ACC112 (cell line): ENCODE measurements around the gene FBXO8.
"Not testable (repeated sequence)": the region's sequence is repeated elsewhere in the genome, so short reads cannot be mapped to it uniquely, and the experiment has no call there.

Experiments
- H2AFZ ChIP-seq: fragments of 200-600 bp; sonication (generic); one replicate; pipeline ENCODE4 v1.6.0; 2017; ENCODE audit warnings: antibody characterized with exemption, low read length; ENCODE audit not compliant: unreplicated experiment
- H3K27ac ChIP-seq: fragments of 200-600 bp; sonication (generic); 2 replicates; pipeline ENCODE4 v1.5.1; 2014; ENCODE audit warnings: low read depth, mild to moderate bottlenecking, antibody characterized with exemption, low read length, moderate library complexity
- H3K27me3 ChIP-seq: fragments of 200-600 bp; sonication (generic); 2 replicates; pipeline ENCODE4 v1.6.1; 2014; ENCODE audit warnings: mild to moderate bottlenecking, antibody characterized with exemption, low read length, moderate library complexity, mixed read lengths; ENCODE audit not compliant: insufficient read depth
- H3K36me3 ChIP-seq: fragments of 200-600 bp; sonication (generic); 2 replicates; pipeline ENCODE4 v1.6.1; 2016; ENCODE audit warnings: mild to moderate bottlenecking, antibody characterized with exemption, low read length, moderate library complexity, mixed read lengths; ENCODE audit not compliant: insufficient read depth
- H3K4me1 ChIP-seq: fragments of 200-600 bp; sonication (generic); one replicate; pipeline ENCODE4 v1.6.1; 2016; ENCODE audit warnings: low read length, mixed read lengths; ENCODE audit not compliant: insufficient read depth, unreplicated experiment, control insufficient read depth
- H3K4me3 ChIP-seq: fragments of 200-600 bp; sonication (generic); 2 replicates; pipeline ENCODE4 v1.5.1; 2014; ENCODE audit warnings: mild to moderate bottlenecking, low read depth, low read length
- H3K79me2 ChIP-seq: fragments of 200-600 bp; sonication (generic); one replicate; pipeline ENCODE4 v1.6.0; 2016; ENCODE audit warnings: low read length; ENCODE audit not compliant: control insufficient read depth, unreplicated experiment, insufficient read depth

FBXO8 gene

GRCh38 chr4:174314770-174315169 lies 31.3 kb upstream of the FBXO8 start:
- Histone ChIP-seq H2AFZ (no peak overlapping the region), H3K27me3 (no peaks in the 10 kb centered on the region), H3K79me2 (no peaks in the 10 kb centered on the region), H3K36me3 (peaks cover 3% of the 10 kb centered on the region; the same call in 1 of the 2 replicates), H3K4me3 (no peak overlapping the region), H3K4me1 (peaks cover 25% of the 10 kb centered on the region), H3K27ac (no peak overlapping the region)

- H3K27me3 ChIP-seq: no peaks in the 10 kb centered on the region
- peaks cover 25% of the 10 kb centered on the region for H3K4me1 ChIP-seq
- H3K27ac ChIP-seq: no peak overlapping the region
- no peaks in the 10 kb centered on the region for H3K79me2 ChIP-seq
- no peak overlapping the region for H3K4me3 ChIP-seq
- peaks cover 3% of the 10 kb centered on the region; the same call in 1 of the 2 replicates for H3K36me3 ChIP-seq
- no peak overlapping the region for H2AFZ ChIP-seq
These were observed 30.8 kb upstream of the FBXO8 start for GRCh38 chr4:174314274-174314673.

- Histone ChIP-seq H3K79me2 (no peaks in the 10 kb centered on the region), H3K4me1 (peaks cover 19% of the 10 kb centered on the region), H3K27me3 (no peaks in the 10 kb centered on the region), H2AFZ (no peak overlapping the region), H3K36me3 (no peaks in the 10 kb centered on the region; the same call in 1 of the 2 replicates), H3K27ac (no peak overlapping the region), H3K4me3 (no peak overlapping the region)
These were observed 29.5 kb upstream of the FBXO8 start for GRCh38 chr4:174312993-174313392.

- Histone ChIP-seq H2AFZ (no peak overlapping the region), H3K4me3 (no peak overlapping the region), H3K4me1 (no peaks in the 10 kb centered on the region), H3K79me2 (no peaks in the 10 kb centered on the region), H3K27ac (no peak overlapping the region), H3K36me3 (peaks cover 14% of the 10 kb centered on the region), H3K27me3 (no peaks in the 10 kb centered on the region)
These were observed 24.2 kb upstream of the FBXO8 start for GRCh38 chr4:174307694-174308093.

GRCh38 chr4:174305961-174306360 lies 22.5 kb upstream of the FBXO8 start:
- H3K36me3 ChIP-seq: peaks cover 19% of the 10 kb centered on the region
- H3K79me2 ChIP-seq: no peaks in the 10 kb centered on the region
- H3K4me1 ChIP-seq: no peaks in the 10 kb centered on the region
- no peak overlapping the region for H3K27ac ChIP-seq
- no peak overlapping the region for H3K4me3 ChIP-seq
- H3K27me3 ChIP-seq: no peaks in the 10 kb centered on the region
- H2AFZ ChIP-seq: no peak overlapping the region

- no peaks in the 10 kb centered on the region for H3K27me3 ChIP-seq
- peaks cover 26% of the 10 kb centered on the region for H3K36me3 ChIP-seq
- no peaks in the 10 kb centered on the region for H3K4me1 ChIP-seq
- no peak overlapping the region for H2AFZ ChIP-seq
- no peak overlapping the region for H3K27ac ChIP-seq
- no peak overlapping the region for H3K4me3 ChIP-seq
- H3K79me2 ChIP-seq: no peaks in the 10 kb centered on the region
These were observed 21.2 kb upstream of the FBXO8 start for GRCh38 chr4:174304664-174305063.

- H3K4me3 ChIP-seq: no peak overlapping the region
- H3K36me3 ChIP-seq: peaks cover 29% of the 10 kb centered on the region
- H3K27ac ChIP-seq: no peak overlapping the region
- H2AFZ ChIP-seq: no peak overlapping the region
- no peaks in the 10 kb centered on the region for H3K4me1 ChIP-seq
- no peaks in the 10 kb centered on the region for H3K27me3 ChIP-seq
- H3K79me2 ChIP-seq: no peaks in the 10 kb centered on the region
These were observed 20.2 kb upstream of the FBXO8 start for GRCh38 chr4:174303687-174304086.

GRCh38 chr4:174295142-174295541 lies 11.7 kb upstream of the FBXO8 start:
- not testable (repeated sequence) for H3K27ac ChIP-seq, H3K4me3 ChIP-seq, H3K4me1 ChIP-seq, H3K27me3 ChIP-seq, H2AFZ ChIP-seq
- peaks cover 28% of the 10 kb centered on the region for H3K79me2 ChIP-seq
- H3K36me3 ChIP-seq: peaks cover 27% of the 10 kb centered on the region

- H3K4me1 ChIP-seq, H3K4me3 ChIP-seq, H3K27ac ChIP-seq, H3K27me3 ChIP-seq, H2AFZ ChIP-seq: not testable (repeated sequence)
- H3K36me3 ChIP-seq: peaks cover 23% of the 10 kb centered on the region
- peaks cover 28% of the 10 kb centered on the region for H3K79me2 ChIP-seq
These were observed 11.2 kb upstream of the FBXO8 start for GRCh38 chr4:174294641-174295040.

- Histone ChIP-seq H3K4me3 (no peak overlapping the region), H3K27me3 (no peaks in the 10 kb centered on the region), H3K27ac (no peak overlapping the region), H3K36me3 (peaks cover 20% of the 10 kb centered on the region), H2AFZ (no peak overlapping the region), H3K79me2 (peaks cover 30% of the 10 kb centered on the region), H3K4me1 (no peaks in the 10 kb centered on the region)
These were observed 9.0 kb upstream of the FBXO8 start for GRCh38 chr4:174292473-174292872.

GRCh38 chr4:174286870-174287269 lies 3.4 kb upstream of the FBXO8 start:
- peaks cover 1% of the 10 kb centered on the region for H3K36me3 ChIP-seq
- no peak overlapping the region for H3K4me3 ChIP-seq
- H3K27ac ChIP-seq: no peak overlapping the region
- H3K27me3 ChIP-seq: no peaks in the 10 kb centered on the region
- no peak overlapping the region for H2AFZ ChIP-seq
- peaks cover 16% of the 10 kb centered on the region for H3K4me1 ChIP-seq
- H3K79me2 ChIP-seq: peaks cover 56% of the 10 kb centered on the region
